Neural cell (in vitro differentiated cells): ENCODE results near the gene GRB2. TPM values are rescaled to one million over a fixed set of nuclear protein-coding genes. Genes with fewer than 3 reads are reported as not detected.

ENCODE experiments used
- H2AFZ ChIP-seq: fragments of 200-600, 300-800 bp; sonication (generic), shearing (Covaris generic); 2 replicates; pipeline ENCODE4 v1.6.0; 2014; ENCODE audit warnings: low read depth, mild to moderate bottlenecking, antibody characterized with exemption, low read length, moderate library complexity
- H3F3A ChIP-seq: fragments of 200-600 bp; shearing (Covaris generic); 2 replicates; pipeline ENCODE4 v1.6.1; 2016; ENCODE audit warnings: mild to moderate bottlenecking, moderate library complexity, mixed read lengths, antibody characterized with exemption, low read length; ENCODE audit not compliant: insufficient read depth, poor library complexity, severe bottlenecking
- H3K27ac ChIP-seq: fragments of 200-600, 300-800 bp; sonication (generic), shearing (Covaris generic); 2 replicates; pipeline ENCODE4 v1.5.1; 2014; ENCODE audit warnings: mild to moderate bottlenecking, low read length, moderate library complexity
- H3K27me3 ChIP-seq: fragments of 300-800, 200-600 bp; sonication (generic), shearing (Covaris generic); 2 replicates; pipeline ENCODE4 v1.6.0; 2014; ENCODE audit warnings: mild to moderate bottlenecking, low read depth, low read length, moderate library complexity; ENCODE audit not compliant: insufficient read depth
- H3K36me3 ChIP-seq: fragments of 300-800, 200-600 bp; sonication (generic), shearing (Covaris generic); 2 replicates; pipeline ENCODE4 v1.5.1; 2014; ENCODE audit warnings: mild to moderate bottlenecking, antibody characterized with exemption, low read length, moderate library complexity; ENCODE audit not compliant: insufficient read depth
- H3K4me2 ChIP-seq: fragments of 300-800, 200-600 bp; sonication (generic), shearing (Covaris generic); 2 replicates; pipeline ENCODE4 v1.6.0; 2014; ENCODE audit warnings: mild to moderate bottlenecking, low read length
- H3K4me3 ChIP-seq: fragments of 300-800, 200-600 bp; sonication (generic), shearing (Covaris generic); 2 replicates; pipeline ENCODE4 v1.5.1; 2014; ENCODE audit warnings: mild to moderate bottlenecking, low read length, moderate library complexity
- H3K79me2 ChIP-seq: fragments of 200-600 bp; shearing (Covaris generic); replicated peaks from 2 replicates; pipeline ENCODE4 v1.6.0; 2014; ENCODE audit warnings: mild to moderate bottlenecking, low read length, moderate library complexity; ENCODE audit not compliant: insufficient read depth
- H3K9ac ChIP-seq: fragments of 300-800, 200-600 bp; sonication (generic), shearing (Covaris generic); 2 replicates; pipeline ENCODE4 v1.6.1; 2016; ENCODE audit warnings: mild to moderate bottlenecking, low read length, mixed read lengths
- H3K9me2 ChIP-seq: fragments of 200-600 bp; shearing (Covaris generic); 2 replicates; pipeline ENCODE4 v1.6.1; 2016; ENCODE audit warnings: mild to moderate bottlenecking, low read length, mixed read lengths; ENCODE audit not compliant: insufficient read depth
- H3K9me3 ChIP-seq: fragments of 200-600, 300-800 bp; sonication (generic), shearing (Covaris generic); 2 replicates; pipeline ENCODE4 v1.6.1; 2016; ENCODE audit warnings: mild to moderate bottlenecking, mixed run types, low read length, moderate library complexity, mixed read lengths
- H4K20me1 ChIP-seq: fragments of 200-600 bp; shearing (Covaris generic); 2 replicates; pipeline ENCODE4 v1.6.1; 2016; ENCODE audit warnings: mild to moderate bottlenecking, mixed run types; ENCODE audit not compliant: insufficient read depth
- CTCF ChIP-seq: fragments of 450-650 bp; IDR thresholded peaks from 2 replicates; pipeline ENCODE4 v1.5.1; 2014; ENCODE audit warnings: antibody characterized with exemption, mild to moderate bottlenecking, moderate library complexity; ENCODE audit not compliant: poor library complexity, severe bottlenecking
- EP300 ChIP-seq: fragments of 450-650 bp; conservative IDR thresholded peaks from 2 replicates; pipeline ENCODE4 v1.6.1; 2014; ENCODE audit warnings: antibody characterized with exemption, mild to moderate bottlenecking, moderate library complexity; ENCODE audit not compliant: poor library complexity, severe bottlenecking
- EZH2 ChIP-seq: fragments of 200-600, 300-800 bp; shearing (Covaris generic), sonication (generic); IDR thresholded peaks from 2 replicates; pipeline ENCODE4 v1.6.1; 2014; ENCODE audit warnings: antibody characterized with exemption, low read length, borderline replicate concordance, mild to moderate bottlenecking; ENCODE audit not compliant: insufficient read depth, poor library complexity, severe bottlenecking
- MXI1 ChIP-seq: fragments of 450-650 bp; conservative IDR thresholded peaks from 2 replicates; pipeline ENCODE4 v1.6.1; 2014; ENCODE audit warnings: antibody characterized with exemption, mild to moderate bottlenecking; ENCODE audit not compliant: poor library complexity, severe bottlenecking
- POLR2AphosphoS5 ChIP-seq: IDR thresholded peaks from 2 replicates; pipeline ENCODE4 v1.6.1; 2012
- RAD21 ChIP-seq: fragments of 450-650 bp; conservative IDR thresholded peaks from 2 replicates; pipeline ENCODE4 v1.6.1; 2014; ENCODE audit warnings: antibody characterized with exemption, mild to moderate bottlenecking, moderate library complexity
- REST ChIP-seq: IDR thresholded peaks from 2 replicates; pipeline ENCODE4 v1.6.1; 2012; ENCODE audit warnings: borderline replicate concordance
- SMC3 ChIP-seq: fragments of 450-650 bp; conservative IDR thresholded peaks from 2 replicates; pipeline ENCODE4 v1.6.1; 2014; ENCODE audit warnings: antibody characterized with exemption, mild to moderate bottlenecking, moderate library complexity; ENCODE audit not compliant: poor library complexity
- TAF1 ChIP-seq: IDR thresholded peaks from 2 replicates; pipeline ENCODE4 v1.6.1; 2012; ENCODE audit warnings: low read depth
- polyA plus RNA-seq: library from polyadenylated mRNA; depleted of rRNA; stranded (reverse); fragments of >200 nt; gene quantifications from 2 replicates; pipeline ENCODE4 v1.2.3, GENCODE V29; 2014

Gene GRB2
- polyA plus RNA-seq, 1 donor from 2014 or later = 134 TPM

- peak overlapping the region; percentile 89 for H3K4me3 ChIP-seq
- no peaks in the 10 kb centered on the region for H3K9me3 ChIP-seq
- H3K9ac ChIP-seq = peak overlapping the region; percentile 59
- H3F3A ChIP-seq = peaks cover 3% of the 10 kb centered on the region
- peak overlapping the region; percentile 74 for H3K4me2 ChIP-seq
- peaks cover 3% of the 10 kb centered on the region for H3K27me3 ChIP-seq
- no peaks in the 10 kb centered on the region for H4K20me1 ChIP-seq
- no peak for TF ChIP-seq SMC3
- no peak for TF ChIP-seq REST
- no peak for TF ChIP-seq EP300
- no peak for TF ChIP-seq POLR2AphosphoS5
- TF ChIP-seq CTCF = no peak
- no peak for TF ChIP-seq MXI1
- no peak for TF ChIP-seq TAF1
- no peak for TF ChIP-seq EZH2
- no peak for TF ChIP-seq RAD21
- no peak overlapping the region for H3K27ac ChIP-seq
- H3K36me3 ChIP-seq = no peaks in the 10 kb centered on the region
- no peaks in the 10 kb centered on the region for H3K9me2 ChIP-seq
- no peaks in the 10 kb centered on the region for H3K79me2 ChIP-seq
- peak overlapping the region; percentile 53 for H2AFZ ChIP-seq
Observed at GRCh38 chr17:75288770-75289114, 116.7 kb downstream of the GRB2 start.

- Histone ChIP-seq H2AFZ (no peak overlapping the region), H3K4me3 (peak overlapping the region; percentile 89), H4K20me1 (no peaks in the 10 kb centered on the region), H3K27me3 (peaks cover 3% of the 10 kb centered on the region), H3K79me2 (no peaks in the 10 kb centered on the region), H3K4me2 (no peak overlapping the region), H3K9me2 (no peaks in the 10 kb centered on the region), H3K9ac (peak overlapping the region; percentile 59), H3K36me3 (no peaks in the 10 kb centered on the region), H3K27ac (no peak overlapping the region), H3K9me3 (no peaks in the 10 kb centered on the region), H3F3A (peaks cover 3% of the 10 kb centered on the region)
- TF ChIP-seq SMC3 (no peak), CTCF (no peak), EP300 (no peak), REST (no peak)
Observed at GRCh38 chr17:75288359-75288758, 117.1 kb downstream of the GRB2 start.
